ENCODE data around the gene LYRM9. TPM values are rescaled to one million over a fixed set of nuclear protein-coding genes. Genes with fewer than 3 reads are reported as not detected.

Gene LYRM9
- total and polyA plus RNA-seq, 8 donors: 0.58 to 20.3 (median 11.5) TPM

GRCh38 chr17:27862840-27863239 is 30.3 kb downstream of the LYRM9 start:
- no peaks in the 10 kb centered on the region for H3K27me3 ChIP-seq
- H3K4me3 ChIP-seq: no peak overlapping the region
- H3K27ac ChIP-seq: no peak overlapping the region
- H3K4me1 ChIP-seq: no peaks in the 10 kb centered on the region
- 76 to 88% (median 80%) methylated on average over 4 of the region's 4 CpGs for WGBS, 5 donors
- TF ChIP-seq EP300 (IDR thresholded peaks at IDR 0.05) (no peak), POLR2A (IDR thresholded peaks at IDR 0.05) (no peak), CTCF (IDR thresholded peaks at IDR 0.05) (no peak), POLR2AphosphoS5 (IDR thresholded peaks at IDR 0.05) (no peak)
- DNase-seq: no peak
- no peaks in the 10 kb centered on the region for H3K36me3 ChIP-seq
- intact Hi-C loops (cut with DNase I; ENCODE audit: low total_unique reads): no loop called here
- no peaks in the 10 kb centered on the region for H3K9me3 ChIP-seq

GRCh38 chr17:27862004-27862403 is 31.2 kb downstream of the LYRM9 start:
- 71 to 96% (median 87%) methylated on average over 4 of the region's 4 CpGs for WGBS, 5 donors
- no peak for DNase-seq

GRCh38 chr17:27860971-27861664 is 32.0 kb downstream of the LYRM9 start:
- DNase-seq: no peak
- no peaks in the 10 kb centered on the region for H3K4me1 ChIP-seq
- no peaks in the 10 kb centered on the region for H3K27me3 ChIP-seq
- no peak overlapping the region for H3K27ac ChIP-seq
- H3K9me3 ChIP-seq: no peaks in the 10 kb centered on the region
- 40 to 50% (median 47%) methylated on average over 3 of the region's 3 CpGs for WGBS, 5 donors
- no peak overlapping the region for H3K4me3 ChIP-seq
- TF ChIP-seq EP300 (IDR thresholded peaks at IDR 0.05) (no peak), POLR2A (IDR thresholded peaks at IDR 0.05) (no peak), POLR2AphosphoS5 (IDR thresholded peaks at IDR 0.05) (no peak), CTCF (IDR thresholded peaks at IDR 0.05) (no peak)
- H3K36me3 ChIP-seq: no peaks in the 10 kb centered on the region
- intact Hi-C loops (cut with DNase I; ENCODE audit: low total_unique reads): no loop called here

More at GRCh38 chr17:27862004-27862403, 31.2 kb downstream of the LYRM9 start:
- H3K27me3 ChIP-seq: no peaks in the 10 kb centered on the region
- no peaks in the 10 kb centered on the region for H3K9me3 ChIP-seq
- intact Hi-C loops (cut with DNase I; ENCODE audit: low total_unique reads): no loop called here
- TF ChIP-seq POLR2A (IDR thresholded peaks at IDR 0.05) (no peak), EP300 (IDR thresholded peaks at IDR 0.05) (no peak), CTCF (IDR thresholded peaks at IDR 0.05) (no peak), POLR2AphosphoS5 (IDR thresholded peaks at IDR 0.05) (no peak)
- H3K36me3 ChIP-seq: no peaks in the 10 kb centered on the region
- no peak overlapping the region for H3K4me3 ChIP-seq
- H3K4me1 ChIP-seq: no peaks in the 10 kb centered on the region
- H3K27ac ChIP-seq: no peak overlapping the region

- no peak overlapping the region for H3K27ac ChIP-seq
- TF ChIP-seq POLR2AphosphoS5 (IDR thresholded peaks at IDR 0.05) (no peak), EP300 (IDR thresholded peaks at IDR 0.05) (no peak), CTCF (IDR thresholded peaks at IDR 0.05) (no peak), POLR2A (IDR thresholded peaks at IDR 0.05) (no peak)
- no peak for DNase-seq
- no peaks in the 10 kb centered on the region for H3K36me3 ChIP-seq
- no peaks in the 10 kb centered on the region for H3K27me3 ChIP-seq
- H3K4me3 ChIP-seq: no peak overlapping the region
- H3K4me1 ChIP-seq: no peaks in the 10 kb centered on the region
- WGBS, 5 donors: 85 to 95% (median 93%) methylated on average over 6 of the region's 6 CpGs
- H3K9me3 ChIP-seq: no peaks in the 10 kb centered on the region
- intact Hi-C loops (cut with DNase I; ENCODE audit: low total_unique reads): no loop called here
Observed at GRCh38 chr17:27858621-27859305, 34.4 kb downstream of the LYRM9 start.
